ENCODE data around the gene PDE1A.

DNA sequence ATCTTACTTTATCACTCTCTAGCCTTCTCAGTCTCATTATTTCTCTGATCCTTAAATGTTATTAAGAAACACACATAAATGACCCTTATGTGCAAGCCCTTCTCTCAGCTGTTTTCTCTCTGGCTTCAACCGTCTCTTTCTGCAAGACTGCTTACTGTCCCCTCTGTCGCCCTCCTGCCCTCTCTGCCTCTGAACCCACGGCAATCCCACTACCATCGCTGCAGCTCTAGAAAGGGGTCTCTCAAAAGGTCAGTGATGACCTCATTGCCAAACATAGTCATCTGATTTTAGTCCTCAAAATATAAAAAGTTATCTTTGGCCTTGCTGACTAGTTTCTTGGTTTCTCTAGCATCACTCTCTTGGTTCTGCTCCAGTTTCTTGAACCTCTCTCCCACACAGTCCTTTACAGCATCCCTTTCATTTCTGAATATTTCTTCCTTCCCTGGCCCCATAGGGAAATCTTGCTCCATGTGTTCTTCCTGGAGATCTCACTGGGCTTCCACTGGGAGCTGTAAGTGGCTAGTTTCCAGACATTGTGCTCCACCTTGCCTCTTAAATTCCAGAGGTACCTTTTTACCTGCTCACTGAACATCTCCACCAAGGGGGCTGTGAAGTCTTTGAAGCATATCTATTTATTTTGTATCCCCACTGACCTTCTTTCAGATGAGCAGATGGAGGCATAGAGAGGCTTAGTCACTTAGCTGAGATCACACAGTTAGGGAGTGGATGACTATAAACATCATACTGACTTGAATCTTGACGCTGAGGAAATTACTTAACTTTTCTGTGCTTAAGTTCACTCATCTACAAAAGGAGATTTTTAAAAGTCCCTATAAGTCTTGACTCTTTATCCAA lies 96.2 kb downstream of the PDE1A start:
- no peak for TF ChIP-seq POLR2A (IDR thresholded peaks at IDR 0.05)
- TF ChIP-seq, protein P1, sequence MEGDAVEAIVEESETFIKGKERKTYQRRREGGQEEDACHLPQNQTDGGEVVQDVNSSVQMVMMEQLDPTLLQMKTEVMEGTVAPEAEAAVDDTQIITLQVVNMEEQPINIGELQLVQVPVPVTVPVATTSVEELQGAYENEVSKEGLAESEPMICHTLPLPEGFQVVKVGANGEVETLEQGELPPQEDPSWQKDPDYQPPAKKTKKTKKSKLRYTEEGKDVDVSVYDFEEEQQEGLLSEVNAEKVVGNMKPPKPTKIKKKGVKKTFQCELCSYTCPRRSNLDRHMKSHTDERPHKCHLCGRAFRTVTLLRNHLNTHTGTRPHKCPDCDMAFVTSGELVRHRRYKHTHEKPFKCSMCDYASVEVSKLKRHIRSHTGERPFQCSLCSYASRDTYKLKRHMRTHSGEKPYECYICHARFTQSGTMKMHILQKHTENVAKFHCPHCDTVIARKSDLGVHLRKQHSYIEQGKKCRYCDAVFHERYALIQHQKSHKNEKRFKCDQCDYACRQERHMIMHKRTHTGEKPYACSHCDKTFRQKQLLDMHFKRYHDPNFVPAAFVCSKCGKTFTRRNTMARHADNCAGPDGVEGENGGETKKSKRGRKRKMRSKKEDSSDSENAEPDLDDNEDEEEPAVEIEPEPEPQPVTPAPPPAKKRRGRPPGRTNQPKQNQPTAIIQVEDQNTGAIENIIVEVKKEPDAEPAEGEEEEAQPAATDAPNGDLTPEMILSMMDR (IDR thresholded peaks at IDR 0.05), result no peak

All from adrenal gland (tissue), 5 donors.